Endothelial cell of umbilical vein (primary cell): ENCODE results near the gene B3GAT2. TPM values are rescaled to one million over a fixed set of nuclear protein-coding genes. Genes with fewer than 3 reads are reported as not detected.

Source experiments
- BruUV-seq: library from RNA; stranded (reverse); fragments of 400-500 nt; replicated peaks from 2 replicates; lab custom pipeline; 2021; lab: Mats Ljungman, UMichigan
- CTCF ChIA-PET: fragments of 300-600, 350-600 bp; sonication (Branson Sonifier 250); formaldehyde crosslinking; loops from one replicate; lab custom pipeline; 2021; ENCODE audit warnings: antibody characterized with exemption, inconsistent platforms; lab: Charles Lee
- POLR2A ChIA-PET: fragments of 300-600, 350-600 bp; sonication (Branson Sonifier 250); formaldehyde crosslinking; loops from one replicate; lab custom pipeline; 2021; ENCODE audit warnings: antibody characterized with exemption, inconsistent platforms; lab: Charles Lee
- DNase-seq: peaks from one replicate; pipeline ENCODE4 v3.0.0-alpha.2; 2011; ENCODE audit warnings: low read depth, low spot score
- FAIRE-seq: peaks from 2 replicates; lab custom pipeline; 2011; peaks lifted over from hg19 to GRCh38; lab: Jason Lieb, UNC
- H2AFZ ChIP-seq: 2 replicates; pipeline ENCODE4 v1.6.0; 2012; ENCODE audit warnings: low read depth, low read length, control low read depth, inconsistent platforms
- H3K27ac ChIP-seq: 2 replicates; pipeline ENCODE4 v1.5.1; 2011; ENCODE audit warnings: low read depth, mild to moderate bottlenecking, control low read depth, low read length, moderate library complexity; ENCODE audit not compliant: insufficient read depth
- H3K27me3 ChIP-seq, 2 experiments: 2 replicates each; pipeline versions ENCODE4 v1.6.0 to v1.6.1; 2011; ENCODE audit warnings: low read length in 2 of 2, mixed read lengths in 1 of 2; ENCODE audit not compliant: control insufficient read depth in 2 of 2, insufficient read depth in 2 of 2
- H3K36me3 ChIP-seq, 2 experiments: 2 replicates in 1 of 2; 3 replicates in 1 of 2; pipeline ENCODE4 v1.5.1; 2011; ENCODE audit warnings: low read length in 2 of 2, mild to moderate bottlenecking in 1 of 2, moderate library complexity in 1 of 2; ENCODE audit not compliant: control insufficient read depth in 2 of 2, insufficient read depth in 2 of 2; ENCODE audit errors: extremely low read depth in 1 of 2
- H3K4me1 ChIP-seq: 3 replicates; pipeline ENCODE4 v1.5.1; 2011; ENCODE audit warnings: mild to moderate bottlenecking, low read length; ENCODE audit not compliant: control insufficient read depth, insufficient read depth; ENCODE audit errors: extremely low read depth
- H3K4me2 ChIP-seq: 2 replicates; pipeline ENCODE4 v1.6.1; 2011; ENCODE audit warnings: low read length, control low read depth, mixed read lengths; ENCODE audit not compliant: insufficient read depth
- H3K4me3 ChIP-seq, 3 experiments: fragments of 200-600 bp in 1 of 3; sonication (generic), shearing (Covaris generic) in 1 of 3; replicated peaks in 1 of 3; 2 replicates each; pipeline ENCODE4 v1.5.1; 2011 to 2016; ENCODE audit warnings: control low read depth in 3 of 3, low read length in 3 of 3, mild to moderate bottlenecking in 2 of 3, inconsistent platforms in 1 of 3, low read depth in 1 of 3, moderate library complexity in 1 of 3; ENCODE audit not compliant: insufficient read depth in 1 of 3
- H3K79me2 ChIP-seq: 2 replicates; pipeline ENCODE4 v1.6.0; 2012; ENCODE audit warnings: low read length, inconsistent platforms; ENCODE audit not compliant: control insufficient read depth, insufficient read depth
- H3K9ac ChIP-seq: replicated peaks from 2 replicates; pipeline ENCODE3; 2011; ENCODE audit warnings: low read length, control low read depth; ENCODE audit not compliant: insufficient read depth; ENCODE audit errors: extremely low read depth
- H3K9me1 ChIP-seq: replicated peaks from 3 replicates; pipeline ENCODE4 v1.6.0; 2011; ENCODE audit warnings: mild to moderate bottlenecking, low read length; ENCODE audit not compliant: control insufficient read depth, insufficient read depth; ENCODE audit errors: extremely low read depth
- H3K9me3 ChIP-seq: replicated peaks from 2 replicates; pipeline ENCODE4 v1.5.1; 2012; ENCODE audit warnings: low read length, inconsistent platforms; ENCODE audit not compliant: control insufficient read depth, insufficient read depth
- H4K20me1 ChIP-seq: replicated peaks from 2 replicates; pipeline ENCODE3; 2011; ENCODE audit warnings: mild to moderate bottlenecking, low read length; ENCODE audit not compliant: control insufficient read depth, insufficient read depth; ENCODE audit errors: extremely low read depth
- EZH2 ChIP-seq: IDR thresholded peaks from 2 replicates; pipeline ENCODE4 v1.6.1; 2012; ENCODE audit warnings: borderline replicate concordance, low read depth, mild to moderate bottlenecking, moderate library complexity, low read length, inconsistent platforms; ENCODE audit not compliant: severe bottlenecking
- FOS ChIP-seq: IDR thresholded peaks from 2 replicates; pipeline ENCODE4 v1.6.1; 2011; ENCODE audit warnings: mild to moderate bottlenecking, low read length, moderate library complexity, borderline replicate concordance; ENCODE audit not compliant: insufficient read depth
- GATA2 ChIP-seq: IDR thresholded peaks from 2 replicates; pipeline ENCODE4 v1.7.0; 2011; ENCODE audit warnings: low read depth, mild to moderate bottlenecking, moderate library complexity, mixed read lengths, low read length; ENCODE audit not compliant: insufficient read length, insufficient read depth
- JUN ChIP-seq: IDR thresholded peaks from 2 replicates; pipeline ENCODE4 v1.6.1; 2011; ENCODE audit warnings: borderline replicate concordance, low read depth; ENCODE audit not compliant: insufficient read length, insufficient read depth
- MYC ChIP-seq: IDR thresholded peaks from one replicate; pipeline ENCODE4 v1.6.1; 2011; ENCODE audit warnings: mild to moderate bottlenecking, low read depth, low read length
- POLR2A ChIP-seq: IDR thresholded peaks from 2 replicates; pipeline ENCODE4 v1.6.1; 2012; ENCODE audit warnings: low read depth, mild to moderate bottlenecking, control low read depth, low read length
- POLR2AphosphoS5 ChIP-seq: IDR thresholded peaks from 2 replicates; pipeline ENCODE4 v1.6.1; 2012; ENCODE audit warnings: low read depth, mild to moderate bottlenecking, control low read depth, low read length, moderate library complexity; ENCODE audit not compliant: insufficient read depth
- dilution Hi-C: fragments of 300-500 bp; cut with MboI; formaldehyde crosslinking; loops from one replicate; pipeline ENCODE4 v1.15.0; 2019; ENCODE audit warnings: low sequenced_read_pairs; ENCODE audit not compliant: extremely low pct_ligation_motif_present
- intact Hi-C: fragments of 100-400 bp; cut with micrococcal nuclease; formaldehyde crosslinking; loops from one replicate; pipeline ENCODE4 v1.10.0; 2022
- polyA plus RNA-seq, 4 experiments: library from polyadenylated mRNA; depleted of rRNA in 3 of 4; stranded (reverse) in 3 of 4; unstranded in 1 of 4; fragments of >200 nt; gene quantifications; 2 replicates each; pipeline versions ENCODE4 v1.2.1 to v1.2.3, GENCODE V29; 2011 to 2012; ENCODE audit warnings: missing spikeins in 1 of 4
- total RNA-seq: library from RNA; stranded (reverse); gene quantifications from 2 replicates; pipeline ENCODE4 v1.2.3, GENCODE V29; 2021
- TF ChIP-seq, protein P1 (sequence below), 2 donors: IDR thresholded peaks; 1 replicate in 1 of 2; 2 replicates in 1 of 2; pipeline ENCODE4 v1.5.1; 2011; ENCODE audit warnings: low read length in 2 of 2, mild to moderate bottlenecking in 2 of 2, moderate library complexity in 2 of 2, control low read depth in 1 of 2, inconsistent platforms in 1 of 2, low read depth in 1 of 2; ENCODE audit not compliant: insufficient read depth in 1 of 2; ENCODE audit errors: extremely low read depth in 1 of 2
- TF ChIP-seq, protein P2 (sequence below): IDR thresholded peaks from 2 replicates; pipeline ENCODE4 v1.6.1; 2011; ENCODE audit not compliant: insufficient read depth, insufficient read length

The B3GAT2 gene
- total and polyA plus RNA-seq, 2 donors (not counting 3 experiments of a cell fraction or from before 2014, with no cell fraction given), result not detected

DNA sequence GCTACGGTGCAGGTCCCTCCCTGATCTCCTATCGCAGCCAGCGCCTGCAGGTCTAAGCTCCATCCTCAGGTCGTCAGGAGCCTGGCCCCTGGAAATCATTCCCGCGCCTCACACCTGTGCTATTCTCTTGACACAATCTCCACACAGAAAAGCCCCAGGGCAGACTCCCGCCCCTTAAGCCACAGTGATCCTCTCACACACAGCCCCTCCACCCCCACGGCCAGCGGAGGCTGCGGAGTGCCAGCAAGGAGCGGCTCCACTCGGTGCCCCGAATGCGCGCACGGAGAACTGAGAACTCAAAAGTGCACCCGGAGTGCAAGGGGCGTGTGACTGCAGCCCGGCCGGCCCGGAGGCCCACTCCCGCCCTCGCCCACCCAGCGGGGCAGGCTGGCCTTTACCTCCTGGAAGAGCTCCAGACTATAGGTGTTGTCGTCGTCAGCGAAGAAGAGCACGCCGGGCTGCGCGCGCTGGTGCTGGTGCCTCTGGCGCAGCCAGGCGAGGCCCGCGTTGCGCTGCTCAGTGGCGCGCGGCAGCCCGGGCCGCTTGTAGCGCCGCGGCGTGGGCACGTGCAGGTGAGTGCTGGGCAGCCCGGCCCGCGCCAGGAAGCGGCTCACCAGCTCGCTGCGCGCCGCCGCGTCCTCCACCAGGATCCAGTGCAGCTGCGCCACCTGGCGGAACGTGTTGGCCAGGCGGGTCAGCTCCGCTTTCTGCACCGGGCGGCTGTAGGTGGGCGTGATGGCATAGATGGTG lies 1.2 kb downstream of the B3GAT2 start:
- dilution Hi-C loops (no loop called here), intact Hi-C loops (loop anchor here (1.0 to 10.0 kb wide), 5 partner anchors 71 to 735 kb away; no protein-coding TSS in a partner anchor)
- no peak overlapping the region for H3K9ac ChIP-seq
- no TSS peak for BruUV-seq
- H3K27me3 ChIP-seq, result peaks cover 36 to 72% of the 10 kb centered on the region in 2 experiments
- H3K79me2 ChIP-seq, result no peaks in the 10 kb centered on the region
- H3K36me3 ChIP-seq, result no peaks in the 10 kb centered on the region
- peak; percentile 65 for DNase-seq
- no peaks in the 10 kb centered on the region for H3K9me1 ChIP-seq
- FAIRE-seq, result peak; percentile 73
- H4K20me1 ChIP-seq, result no peaks in the 10 kb centered on the region
- POLR2A ChIA-PET, result no interaction called here
- TF ChIP-seq, protein P1, sequence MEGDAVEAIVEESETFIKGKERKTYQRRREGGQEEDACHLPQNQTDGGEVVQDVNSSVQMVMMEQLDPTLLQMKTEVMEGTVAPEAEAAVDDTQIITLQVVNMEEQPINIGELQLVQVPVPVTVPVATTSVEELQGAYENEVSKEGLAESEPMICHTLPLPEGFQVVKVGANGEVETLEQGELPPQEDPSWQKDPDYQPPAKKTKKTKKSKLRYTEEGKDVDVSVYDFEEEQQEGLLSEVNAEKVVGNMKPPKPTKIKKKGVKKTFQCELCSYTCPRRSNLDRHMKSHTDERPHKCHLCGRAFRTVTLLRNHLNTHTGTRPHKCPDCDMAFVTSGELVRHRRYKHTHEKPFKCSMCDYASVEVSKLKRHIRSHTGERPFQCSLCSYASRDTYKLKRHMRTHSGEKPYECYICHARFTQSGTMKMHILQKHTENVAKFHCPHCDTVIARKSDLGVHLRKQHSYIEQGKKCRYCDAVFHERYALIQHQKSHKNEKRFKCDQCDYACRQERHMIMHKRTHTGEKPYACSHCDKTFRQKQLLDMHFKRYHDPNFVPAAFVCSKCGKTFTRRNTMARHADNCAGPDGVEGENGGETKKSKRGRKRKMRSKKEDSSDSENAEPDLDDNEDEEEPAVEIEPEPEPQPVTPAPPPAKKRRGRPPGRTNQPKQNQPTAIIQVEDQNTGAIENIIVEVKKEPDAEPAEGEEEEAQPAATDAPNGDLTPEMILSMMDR (IDR thresholded peaks at IDR 0.05; ENCODE audit: extremely low read depth in 1 of 2, insufficient read depth in 1 of 2, low read depth in 1 of 2, low read length in 2 of 2), result peak; percentile 84 to 94
- no peak for TF ChIP-seq POLR2A
- H3K4me2 ChIP-seq, result peak overlapping the region; percentile 42
- H3K4me1 ChIP-seq, result peaks cover 14% of the 10 kb centered on the region
- CTCF ChIA-PET, result interaction anchor here (0.6 to 4.3 kb wide), 32 partner anchors 13 to 734 kb away, joined by 3 to 87 read pairs (median 4); partner anchors contain the start of gene SDHAF4
- H3K27ac ChIP-seq, result no peak overlapping the region
- H2AFZ ChIP-seq, result peak overlapping the region; percentile 41
- peak overlapping the region in 2 of 3 experiments; percentile 13 to 31 for H3K4me3 ChIP-seq
- H3K9me3 ChIP-seq, result no peaks in the 10 kb centered on the region

GRCh38 chr6:70954750-70955149 lies 2.1 kb downstream of the B3GAT2 start:
- BruUV-seq, result no TSS peak
- dilution Hi-C loops, result no loop called here

More at GRCh38 chr6:70954750-70955149, 2.1 kb downstream of the B3GAT2 start:
- DNase-seq (no peak), FAIRE-seq (no peak)
- Histone ChIP-seq H3K4me1 (peaks cover 14% of the 10 kb centered on the region), H3K36me3 (no peaks in the 10 kb centered on the region), H3K79me2 (no peaks in the 10 kb centered on the region), H3K9ac (no peak overlapping the region), H3K4me2 (no peak overlapping the region), H3K9me1 (no peaks in the 10 kb centered on the region), H3K27me3 (peaks cover 36 to 67% of the 10 kb centered on the region in 2 experiments), H3K9me3 (no peaks in the 10 kb centered on the region), H2AFZ (no peak overlapping the region), H3K4me3 (no peak overlapping the region), H3K27ac (no peak overlapping the region), H4K20me1 (no peaks in the 10 kb centered on the region)
- ChIA-PET CTCF (interaction anchor here (1.2 to 4.3 kb wide), 12 partner anchors 12 to 734 kb away, joined by 3 to 87 read pairs (median 6); no protein-coding TSS in a partner anchor), POLR2A (no interaction called here)
- intact Hi-C loops, result loop anchor here (5.0 to 10.0 kb wide), 2 partner anchors 390 to 642 kb away; no protein-coding TSS in a partner anchor
- TF ChIP-seq EZH2 (no peak), JUN (no peak), POLR2A (no peak), FOS (no peak), POLR2AphosphoS5 (no peak), MYC (no peak), GATA2 (no peak)
- TF ChIP-seq, protein P1 (IDR thresholded peaks at IDR 0.05; ENCODE audit: extremely low read depth in 1 of 2, insufficient read depth in 1 of 2, low read depth in 1 of 2, low read length in 2 of 2), result no peak
- TF ChIP-seq, protein P2, sequence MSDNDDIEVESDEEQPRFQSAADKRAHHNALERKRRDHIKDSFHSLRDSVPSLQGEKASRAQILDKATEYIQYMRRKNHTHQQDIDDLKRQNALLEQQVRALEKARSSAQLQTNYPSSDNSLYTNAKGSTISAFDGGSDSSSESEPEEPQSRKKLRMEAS, result no peak
